Fibroblast of lung (primary cell): Measurements from ENCODE around the gene ISLR2.
"Not testable (repeated sequence)": the region's sequence is repeated elsewhere in the genome, so short reads cannot be mapped to it uniquely, and the experiment has no call there.

ENCODE experiments used
- CTCF ChIP-seq, 2 donors: IDR thresholded peaks in 1 of 2; conservative IDR thresholded peaks in 1 of 2; 1 replicate in 1 of 2; 2 replicates in 1 of 2; pipeline ENCODE4 v1.5.1; 2011 to 2012; ENCODE audit warnings: low read length in 2 of 2, control low read depth in 1 of 2, inconsistent platforms in 1 of 2, low read depth in 1 of 2, mild to moderate bottlenecking in 1 of 2
- EZH2 ChIP-seq: IDR thresholded peaks from 2 replicates; pipeline ENCODE4 v1.5.1; 2012; ENCODE audit warnings: low read length, control low read depth, mild to moderate bottlenecking; ENCODE audit errors: missing control alignments

- TF ChIP-seq CTCF (conservative IDR thresholded peaks at IDR 0.05 in 1 of 2, IDR thresholded peaks at IDR 0.05 in 1 of 2; ENCODE audit: low read depth in 1 of 2, low read length in 2 of 2); EZH2: not testable (repeated sequence)
Measured at GRCh38 chr15:74160390-74160789, 30.0 kb downstream of the ISLR2 start.
